ENCODE data around the gene TSKU.

Gene TSKU

GRCh38 chr11:76752321-76753143, 30.6 kb upstream of the TSKU start:
- no peak for DNase-seq

DNA sequence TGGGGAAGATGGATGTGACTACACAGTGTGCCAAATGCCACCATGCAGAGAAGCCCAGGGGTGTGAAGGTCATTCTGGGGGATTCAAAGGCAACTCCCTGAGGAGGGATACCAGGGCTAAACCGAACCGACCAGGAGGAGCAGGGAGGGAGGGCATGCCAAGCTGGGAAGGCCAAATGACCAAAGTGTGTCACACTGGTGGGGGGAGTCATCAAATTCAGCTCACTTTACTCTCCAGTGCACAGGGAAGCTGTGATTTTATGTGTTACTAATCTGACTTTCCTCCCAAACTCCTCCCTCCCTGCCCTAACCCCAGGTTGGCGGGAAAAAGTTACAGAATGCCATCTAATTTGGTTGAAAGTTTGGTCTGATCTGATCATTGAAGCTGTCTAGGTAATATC, 29.7 kb upstream of the TSKU start:
- DNase-seq, result no peak

- DNase-seq, result no peak
Measured at GRCh38 chr11:76753950-76754349, 29.2 kb upstream of the TSKU start.

DNA sequence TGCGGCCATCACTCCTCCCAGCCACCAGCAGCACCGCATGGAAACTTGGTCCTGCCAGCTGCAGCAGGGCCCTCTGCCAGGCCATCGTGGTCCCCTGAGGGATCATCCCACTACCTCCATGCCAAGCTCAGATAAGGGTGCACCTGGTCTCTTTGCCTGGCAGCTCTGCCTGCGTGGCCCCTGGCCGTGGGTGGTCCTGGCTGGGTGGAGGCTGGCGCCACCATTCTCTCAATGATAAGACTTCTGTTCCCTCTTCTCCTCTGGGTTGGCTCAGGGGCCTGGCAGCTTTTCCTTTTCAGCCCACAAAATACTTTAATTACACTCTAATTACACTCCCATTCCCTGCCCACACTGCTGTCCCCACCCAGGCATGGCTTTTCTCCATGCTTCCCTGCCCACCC, 26.8 kb upstream of the TSKU start:
- DNase-seq, result no peak

GRCh38 chr11:76758311-76758710, 24.8 kb upstream of the TSKU start:
- DNase-seq, result no peak

DNA sequence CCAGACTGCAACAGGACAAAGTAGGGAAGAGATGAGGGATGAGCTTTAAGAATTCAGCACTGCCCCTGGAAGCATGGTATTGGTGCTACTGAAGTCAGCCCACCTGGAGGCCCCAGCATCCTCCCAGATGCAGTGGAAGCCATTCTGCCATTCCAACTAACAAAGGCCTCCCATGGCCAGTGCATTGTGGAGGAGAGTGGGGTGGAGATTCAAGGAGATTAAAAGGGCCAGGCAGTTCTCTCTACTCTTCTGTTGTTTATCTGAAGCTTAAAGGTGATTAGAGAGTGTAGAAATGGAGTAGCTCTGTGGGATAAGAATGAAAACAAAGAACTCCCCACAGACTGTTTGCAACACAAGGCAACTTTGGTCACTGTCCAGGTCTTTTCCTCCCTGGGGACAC, 24.1 kb upstream of the TSKU start:
- no peak for DNase-seq

- DNase-seq, result no peak
Measured at GRCh38 chr11:76759517-76759916, 23.6 kb upstream of the TSKU start.

GRCh38 chr11:76760236-76760635, 22.9 kb upstream of the TSKU start:
- no peak for DNase-seq

GRCh38 chr11:76761718-76762355, 21.3 kb upstream of the TSKU start:
- DNase-seq, result no peak

- DNase-seq, result no peak
Measured at GRCh38 chr11:76762356-76762752, 20.8 kb upstream of the TSKU start.

DNA sequence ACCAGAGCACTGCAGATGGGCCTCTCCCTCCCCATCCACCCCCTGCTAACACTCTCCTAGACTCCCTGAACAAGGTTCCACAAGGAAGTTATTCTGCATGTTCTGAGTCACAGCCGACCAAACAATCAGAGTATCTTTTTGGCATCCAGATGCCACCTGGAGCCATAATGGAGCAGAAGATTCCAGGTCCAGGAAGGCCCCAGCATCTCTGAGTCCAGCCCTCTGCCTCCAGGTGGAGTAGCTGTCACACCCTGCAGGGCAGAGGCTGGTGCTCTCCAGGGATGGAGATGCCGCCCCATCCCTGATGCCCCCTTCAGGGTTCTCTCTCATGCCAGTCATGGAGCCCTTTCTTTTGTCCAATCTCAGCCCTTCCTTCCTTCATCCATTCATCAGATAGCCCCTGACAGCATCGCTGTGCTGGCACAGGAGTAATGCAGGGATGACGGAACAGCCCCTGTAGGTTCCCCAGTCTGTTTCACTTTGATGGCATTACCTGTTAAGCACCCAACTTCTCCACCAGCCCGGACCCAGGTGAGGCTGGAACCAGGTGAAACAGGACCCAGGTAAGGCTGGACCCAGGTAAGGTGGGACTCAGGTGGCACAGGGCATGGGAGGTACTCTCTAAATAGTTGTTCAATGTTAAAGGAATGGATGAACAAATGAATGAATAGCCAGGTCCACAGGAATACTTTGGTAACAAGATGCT, 20.1 kb upstream of the TSKU start:
- no peak for DNase-seq

- DNase-seq, result no peak
Measured at GRCh38 chr11:76763573-76764346, 19.4 kb upstream of the TSKU start.

- DNase-seq, result no peak
Measured at GRCh38 chr11:76764941-76765665, 18.1 kb upstream of the TSKU start.

DNA sequence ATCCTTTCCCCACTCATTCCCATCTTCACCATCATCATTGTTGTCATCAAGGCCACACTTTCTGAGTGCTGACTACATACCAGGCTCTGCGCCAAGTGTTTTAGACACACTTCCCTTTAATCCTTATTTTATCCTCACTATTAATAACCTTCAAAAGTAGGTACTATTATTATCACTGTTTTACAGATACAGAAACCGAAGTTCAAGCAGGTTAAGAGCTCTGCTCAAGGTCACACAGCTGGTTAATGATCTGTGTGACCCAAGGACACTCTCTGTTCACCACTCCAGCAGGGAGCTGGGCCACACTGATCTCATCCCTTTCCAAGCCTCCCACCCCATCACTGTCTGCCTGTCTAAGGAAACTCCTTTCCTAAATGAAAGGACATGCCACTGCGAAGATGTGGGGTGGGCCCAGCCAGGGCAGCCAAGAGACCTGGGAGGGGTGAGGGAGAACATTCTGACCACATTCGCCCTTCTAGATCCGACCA, 17.2 kb upstream of the TSKU start:
- DNase-seq, result no peak

DNA sequence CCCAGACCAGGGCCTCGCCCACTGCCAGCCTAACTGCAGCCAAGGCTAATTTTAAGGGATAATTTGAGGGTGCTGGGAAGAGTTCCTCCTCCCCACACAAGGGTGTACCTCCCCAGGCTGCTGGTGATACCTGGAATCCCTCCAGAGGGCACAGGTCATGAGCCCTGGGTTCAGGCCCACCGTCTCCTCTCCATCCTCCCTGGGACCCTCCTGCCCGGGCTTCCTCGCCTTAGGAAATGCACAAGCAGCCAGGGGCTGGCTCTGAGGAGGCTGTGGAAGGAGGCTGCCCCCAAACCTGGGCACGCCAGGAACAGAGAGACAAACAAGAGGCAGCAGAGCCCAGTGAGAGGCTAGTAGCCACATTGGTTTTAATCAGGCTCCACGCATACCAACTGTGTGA, 16.6 kb upstream of the TSKU start:
- no peak for DNase-seq

DNA sequence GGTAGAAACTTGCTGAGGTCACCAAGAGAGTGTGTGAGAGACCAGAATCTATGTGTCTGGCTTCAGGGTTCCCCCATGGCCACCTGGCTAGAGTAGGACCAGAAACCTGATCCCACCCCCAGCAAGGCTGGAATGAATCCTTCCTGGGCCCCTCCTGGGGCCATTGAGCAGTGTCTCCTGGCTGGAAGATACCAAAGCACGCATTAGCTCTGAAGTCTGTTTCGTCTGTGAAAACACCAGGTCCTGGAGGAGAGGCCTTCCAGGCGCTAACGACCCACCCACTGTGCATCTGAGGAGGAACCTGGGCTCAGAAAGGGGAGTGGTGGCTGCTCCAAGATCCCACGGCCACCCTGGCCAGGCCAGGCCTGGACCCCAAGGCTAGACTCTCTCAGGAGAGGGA, 15.5 kb upstream of the TSKU start:
- no peak for DNase-seq

GRCh38 chr11:76768088-76768908, 14.9 kb upstream of the TSKU start:
- DNase-seq, result no peak

DNA sequence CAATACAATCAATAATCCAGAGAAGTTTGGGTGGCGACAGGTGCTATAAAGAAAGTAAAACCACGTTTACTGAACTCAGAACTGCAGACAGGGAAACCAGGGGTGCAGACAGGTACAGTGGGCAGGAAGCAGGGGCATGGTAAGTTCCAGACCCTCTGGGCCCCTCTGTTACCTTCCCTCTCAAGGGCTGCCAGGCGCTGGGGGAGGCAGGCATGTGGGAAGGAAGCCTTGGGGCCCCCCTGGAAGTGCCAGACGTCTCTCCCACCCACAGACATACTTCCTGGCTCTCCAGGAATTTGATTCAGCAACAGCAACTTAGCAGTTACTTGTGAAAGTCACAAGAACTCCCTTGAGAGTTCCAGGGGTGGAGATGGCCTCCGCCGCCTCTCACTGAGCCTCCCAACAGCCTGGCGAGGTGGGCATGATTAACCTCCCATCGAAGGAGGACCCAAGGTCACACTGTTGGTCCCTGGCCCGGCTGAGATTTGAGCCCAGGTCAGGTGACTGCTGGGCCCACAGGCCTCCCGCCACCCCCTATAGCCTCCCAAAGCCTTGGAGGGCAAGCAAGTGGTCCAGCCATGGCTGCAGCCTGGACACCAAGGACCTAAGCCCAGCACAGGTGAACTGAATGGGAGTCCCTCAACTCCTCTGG, 14.1 kb upstream of the TSKU start:
- no peak for DNase-seq

GRCh38 chr11:76769645-76770586, 13.2 kb upstream of the TSKU start:
- DNase-seq, result no peak

Data from activated CD4-positive, CD25-positive, alpha-beta regulatory T cell (primary cell).